Adipocyte (in vitro differentiated cells): ENCODE data around the gene TMEM200A.
A peak's percentile ranks its signal among the peaks of the same experiment; 100 is the strongest.

Experiments used
- DNase-seq: peaks from one replicate; pipeline ENCODE4 v3.0.0-alpha.2; 2015; ENCODE audit warnings: low read depth
- H3K27me3 ChIP-seq: replicated peaks from 2 replicates; pipeline ENCODE4 v1.7.0; 2013; ENCODE audit warnings: mild to moderate bottlenecking, low read length, moderate library complexity; ENCODE audit not compliant: control insufficient read depth, insufficient read depth
- H3K36me3 ChIP-seq: 2 replicates; pipeline ENCODE4 v1.7.0; 2013; ENCODE audit warnings: low read length, mild to moderate bottlenecking, moderate library complexity; ENCODE audit not compliant: control insufficient read depth, insufficient read depth, severe bottlenecking
- H3K4me1 ChIP-seq: 2 replicates; pipeline ENCODE4 v1.7.0; 2013; ENCODE audit warnings: mild to moderate bottlenecking, low read length, moderate library complexity; ENCODE audit not compliant: control insufficient read depth, insufficient read depth
- H3K4me3 ChIP-seq: 2 replicates; pipeline ENCODE4 v1.7.0; 2013; ENCODE audit warnings: mild to moderate bottlenecking, low read length, moderate library complexity
- H3K9ac ChIP-seq: 2 replicates; pipeline ENCODE4 v1.7.0; 2013; ENCODE audit warnings: mild to moderate bottlenecking, low read length, moderate library complexity
- H3K9me3 ChIP-seq: 2 replicates; pipeline ENCODE4 v1.7.0; 2013; ENCODE audit warnings: mild to moderate bottlenecking, low read length, moderate library complexity; ENCODE audit not compliant: control insufficient read depth

Gene TMEM200A

DNA sequence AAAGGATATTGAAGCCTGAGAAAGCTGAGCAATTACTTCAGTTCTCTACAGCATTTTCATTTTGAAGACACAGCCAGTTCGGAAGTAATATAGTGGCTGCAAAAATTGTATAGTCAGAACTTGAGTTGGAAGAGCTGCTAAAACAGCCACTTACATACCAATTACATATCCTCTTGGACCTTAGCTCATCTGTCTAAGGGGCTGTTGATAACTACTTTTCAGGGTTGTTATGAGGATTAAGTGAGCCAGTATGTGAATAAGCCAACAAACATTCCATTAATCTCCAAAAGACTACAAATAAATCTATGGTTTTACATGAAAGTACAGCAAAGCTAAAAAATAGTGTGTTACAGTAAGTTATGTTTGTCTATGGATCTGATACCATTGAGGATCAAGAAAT is 59.7 kb downstream of the TMEM200A start:
- Histone ChIP-seq H3K4me1 (peaks cover 4% of the 10 kb centered on the region), H3K4me3 (no peak overlapping the region), H3K9ac (no peak overlapping the region), H3K27me3 (no peaks in the 10 kb centered on the region), H3K9me3 (no peaks in the 10 kb centered on the region), H3K36me3 (no peaks in the 10 kb centered on the region)
- peak; percentile 9 for DNase-seq

DNA sequence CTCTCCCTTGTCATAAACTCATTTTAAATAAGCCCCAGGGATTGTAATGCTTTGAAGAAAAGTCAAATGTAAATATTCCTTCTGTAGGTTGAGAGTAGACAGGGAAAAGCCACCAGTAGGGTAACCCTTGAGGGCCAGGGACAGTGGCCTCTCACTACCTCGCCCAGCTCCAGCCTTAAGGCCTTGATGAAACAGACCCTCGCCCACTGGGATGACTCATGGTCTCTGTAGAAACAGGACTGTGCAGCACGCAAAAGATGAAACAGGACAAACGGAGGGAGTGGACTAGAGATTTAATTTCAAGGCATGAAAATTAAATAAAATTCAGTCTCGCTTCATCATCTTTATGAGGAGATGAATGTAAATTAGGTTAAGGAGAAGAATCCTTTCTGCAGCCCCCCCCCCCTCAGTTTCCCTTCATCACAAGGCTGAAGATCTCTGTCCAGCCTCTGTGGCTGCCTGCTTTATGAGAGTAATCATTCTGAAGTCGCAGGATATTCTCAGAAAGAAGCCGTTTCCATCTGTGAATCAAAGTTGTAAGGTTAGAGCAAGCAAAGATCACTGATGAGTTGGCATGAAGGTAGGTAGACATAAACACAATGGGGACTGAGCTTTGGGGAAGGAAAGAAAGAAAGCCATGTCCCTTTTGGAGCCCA is 60.4 kb downstream of the TMEM200A start:
- DNase-seq: peak; percentile 79
- no peaks in the 10 kb centered on the region for H3K27me3 ChIP-seq
- H3K36me3 ChIP-seq: no peaks in the 10 kb centered on the region
- peaks cover 4% of the 10 kb centered on the region for H3K4me1 ChIP-seq
- no peak overlapping the region for H3K9ac ChIP-seq
- no peak overlapping the region for H3K4me3 ChIP-seq
- H3K9me3 ChIP-seq: no peaks in the 10 kb centered on the region

DNA sequence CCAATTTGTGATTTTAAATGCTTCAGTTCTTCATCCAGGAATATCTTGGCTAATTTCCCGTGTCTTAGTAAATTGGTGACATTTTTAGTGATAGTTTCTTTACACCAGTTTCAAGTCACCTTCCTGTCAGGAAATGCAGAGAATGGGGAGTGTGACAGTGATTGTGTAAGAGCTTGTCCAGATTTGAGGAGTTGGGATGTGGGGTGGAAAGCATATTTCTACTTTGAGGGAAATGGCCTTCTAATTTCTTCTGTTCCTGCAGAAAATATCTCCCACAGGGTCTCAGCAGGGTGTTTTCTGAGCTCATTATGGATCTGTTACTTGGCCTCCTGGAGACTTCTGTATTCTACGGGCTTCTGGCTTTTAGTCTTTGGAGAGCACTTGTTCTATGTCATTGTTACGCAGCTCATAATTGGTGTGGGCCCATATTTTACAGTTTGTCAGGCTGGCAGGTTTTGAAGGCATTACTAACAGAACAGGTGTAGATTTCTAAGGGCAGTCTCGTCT is 65.6 kb downstream of the TMEM200A start:
- H3K4me3 ChIP-seq: no peak overlapping the region
- no peak overlapping the region for H3K9ac ChIP-seq
- DNase-seq: no peak
- peaks cover 4% of the 10 kb centered on the region for H3K4me1 ChIP-seq
- H3K27me3 ChIP-seq: no peaks in the 10 kb centered on the region
- no peaks in the 10 kb centered on the region for H3K36me3 ChIP-seq
- no peaks in the 10 kb centered on the region for H3K9me3 ChIP-seq

DNA sequence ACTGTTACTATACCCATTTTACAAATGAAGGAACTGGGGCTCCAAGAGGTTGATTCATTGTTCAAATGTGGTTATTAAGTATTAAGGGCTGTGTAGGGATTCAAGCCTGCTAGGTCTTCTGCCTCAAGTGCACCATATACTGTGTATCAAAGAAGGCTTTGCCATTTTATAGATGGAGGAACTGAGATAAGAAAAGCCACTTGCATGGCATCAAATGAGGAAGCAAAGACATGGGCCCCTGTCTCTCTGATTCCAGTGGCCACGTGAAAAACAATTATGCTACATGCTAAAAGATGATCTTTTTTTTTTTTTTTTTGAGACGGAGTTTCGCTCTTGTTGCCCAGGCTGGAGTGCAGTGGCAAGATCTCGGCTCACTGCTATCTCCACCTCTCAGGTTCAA is 67.0 kb downstream of the TMEM200A start:
- no peaks in the 10 kb centered on the region for H3K27me3 ChIP-seq

DNA sequence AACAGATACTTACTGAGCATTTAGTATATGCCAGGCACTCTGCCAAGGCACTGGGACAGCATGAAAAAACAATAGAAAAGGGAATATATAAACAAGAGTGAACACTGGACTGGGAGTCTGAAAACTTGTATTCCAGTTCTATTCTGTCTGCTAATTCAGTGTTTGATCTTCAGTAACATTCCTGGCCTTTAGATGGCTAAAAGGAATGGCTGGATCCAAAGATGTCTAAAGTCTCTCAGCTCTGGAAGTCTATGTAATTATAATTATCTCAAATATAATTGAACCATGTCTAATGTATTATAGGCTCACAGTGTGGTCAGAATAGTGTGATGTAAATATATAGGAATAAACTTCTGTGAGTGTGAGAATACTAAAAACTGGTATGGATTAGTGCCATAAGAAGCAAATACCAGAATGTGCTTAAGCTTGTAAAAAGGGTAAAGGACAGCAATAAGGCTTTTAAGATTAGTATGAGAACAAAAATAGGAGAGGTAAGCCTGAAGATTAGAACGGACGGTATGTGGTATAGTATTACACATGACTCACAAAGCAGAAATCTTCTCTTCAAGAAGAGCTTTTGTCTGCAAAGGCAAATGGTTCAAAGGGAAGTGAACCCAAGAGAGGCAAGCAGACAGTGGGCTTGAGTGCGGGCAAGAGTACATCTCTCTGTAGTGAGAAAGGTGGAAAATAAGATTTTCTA is 68.5 kb downstream of the TMEM200A start:
- no peak overlapping the region for H3K9ac ChIP-seq
- H3K9me3 ChIP-seq: no peaks in the 10 kb centered on the region
- peak; percentile 63 for DNase-seq
- H3K27me3 ChIP-seq: no peaks in the 10 kb centered on the region
- no peaks in the 10 kb centered on the region for H3K4me1 ChIP-seq
- no peak overlapping the region for H3K4me3 ChIP-seq
- no peaks in the 10 kb centered on the region for H3K36me3 ChIP-seq

More for the DNA sequence above, 67.0 kb downstream of the TMEM200A start:
- H3K36me3 ChIP-seq: no peaks in the 10 kb centered on the region
- H3K4me3 ChIP-seq: no peak overlapping the region
- peaks cover 2% of the 10 kb centered on the region for H3K4me1 ChIP-seq
- H3K9ac ChIP-seq: no peak overlapping the region
- DNase-seq: no peak
- no peaks in the 10 kb centered on the region for H3K9me3 ChIP-seq

DNA sequence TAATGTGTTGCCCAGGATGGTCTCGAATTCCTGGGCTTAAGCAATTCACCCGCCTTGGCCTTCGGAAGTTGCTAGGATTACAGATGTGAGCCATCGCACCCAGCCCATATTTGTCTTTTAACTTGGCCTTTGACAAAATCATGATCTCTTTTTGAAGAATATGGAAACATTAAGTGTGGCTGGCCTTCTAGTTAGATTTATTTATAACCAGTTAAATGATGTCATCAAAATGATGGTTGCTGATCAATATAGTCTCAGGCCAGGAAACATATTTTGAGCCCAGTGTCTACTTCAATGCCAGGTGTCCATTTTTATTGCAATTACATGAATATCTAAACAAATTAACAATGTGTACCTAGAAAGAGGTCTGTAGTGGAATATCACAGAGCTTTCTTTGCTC is 69.4 kb downstream of the TMEM200A start:
- Histone ChIP-seq H3K9ac (no peak overlapping the region), H3K4me3 (no peak overlapping the region), H3K36me3 (no peaks in the 10 kb centered on the region), H3K9me3 (no peaks in the 10 kb centered on the region), H3K4me1 (no peaks in the 10 kb centered on the region), H3K27me3 (no peaks in the 10 kb centered on the region)
- no peak for DNase-seq

DNA sequence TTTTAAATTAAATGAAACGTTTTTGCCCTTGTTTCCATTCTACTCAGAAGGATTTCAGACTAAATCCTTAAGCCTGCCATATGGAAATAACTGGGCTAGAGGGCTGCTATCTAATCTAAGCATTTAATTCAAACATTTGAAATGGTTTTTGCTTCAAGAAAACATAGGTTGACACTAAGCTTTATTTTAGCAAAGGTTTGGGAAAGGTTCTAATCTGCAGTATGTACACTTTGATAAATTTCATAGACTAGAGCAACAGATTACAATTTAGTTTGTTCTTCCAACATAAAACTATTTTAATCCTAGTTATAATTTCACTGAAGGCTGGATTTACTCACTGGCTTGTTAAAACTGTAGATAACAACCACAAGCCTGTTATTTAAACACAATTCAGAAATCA is 72.1 kb downstream of the TMEM200A start:
- Histone ChIP-seq H3K9me3 (no peaks in the 10 kb centered on the region), H3K4me3 (no peak overlapping the region), H3K9ac (no peak overlapping the region), H3K27me3 (no peaks in the 10 kb centered on the region), H3K36me3 (peaks cover 14% of the 10 kb centered on the region), H3K4me1 (no peaks in the 10 kb centered on the region)
- DNase-seq: no peak

DNA sequence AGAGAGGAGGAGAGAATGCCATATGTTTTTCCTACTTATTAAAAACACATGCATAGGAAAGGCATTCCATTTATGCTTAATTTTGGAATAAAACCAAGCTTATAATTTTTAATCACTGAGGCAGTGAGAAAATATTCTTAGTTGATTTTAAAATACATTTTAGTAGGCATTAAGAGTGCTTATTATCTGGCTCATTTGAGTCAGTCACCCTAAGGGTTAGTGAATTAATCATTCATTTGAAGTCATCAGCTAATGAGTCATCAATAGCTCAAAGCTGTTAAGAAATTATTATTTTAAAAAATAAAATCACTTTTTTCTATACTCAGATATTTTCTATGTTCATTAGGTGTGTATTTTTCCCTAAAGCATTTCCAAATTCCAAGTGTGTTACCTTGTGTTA is 81.6 kb downstream of the TMEM200A start:
- Histone ChIP-seq H3K9ac (no peak overlapping the region), H3K27me3 (no peaks in the 10 kb centered on the region), H3K4me1 (peaks cover 9% of the 10 kb centered on the region), H3K4me3 (no peak overlapping the region), H3K9me3 (peaks cover 6% of the 10 kb centered on the region), H3K36me3 (no peaks in the 10 kb centered on the region)
- DNase-seq: peak; percentile 9

DNA sequence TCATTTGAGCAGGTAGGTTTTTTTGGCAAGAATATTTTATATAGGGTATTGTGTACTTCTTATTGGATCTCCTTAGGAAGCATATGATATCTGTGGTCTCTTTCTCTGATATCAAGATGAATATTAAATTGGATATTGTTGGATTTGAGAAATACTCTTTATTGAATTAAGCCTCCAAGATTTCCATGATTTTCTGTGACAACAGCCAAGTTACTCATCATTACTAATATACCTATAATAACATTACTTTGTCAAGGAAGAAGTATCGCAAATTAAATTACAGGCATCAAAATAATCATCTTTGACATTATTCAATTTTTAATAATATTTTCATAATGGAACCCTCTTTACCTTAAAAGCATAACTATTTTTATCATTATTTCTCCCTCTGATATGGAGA is 86.5 kb downstream of the TMEM200A start:
- DNase-seq: no peak
- H3K4me3 ChIP-seq: no peak overlapping the region
- H3K9me3 ChIP-seq: peaks cover 6% of the 10 kb centered on the region

DNA sequence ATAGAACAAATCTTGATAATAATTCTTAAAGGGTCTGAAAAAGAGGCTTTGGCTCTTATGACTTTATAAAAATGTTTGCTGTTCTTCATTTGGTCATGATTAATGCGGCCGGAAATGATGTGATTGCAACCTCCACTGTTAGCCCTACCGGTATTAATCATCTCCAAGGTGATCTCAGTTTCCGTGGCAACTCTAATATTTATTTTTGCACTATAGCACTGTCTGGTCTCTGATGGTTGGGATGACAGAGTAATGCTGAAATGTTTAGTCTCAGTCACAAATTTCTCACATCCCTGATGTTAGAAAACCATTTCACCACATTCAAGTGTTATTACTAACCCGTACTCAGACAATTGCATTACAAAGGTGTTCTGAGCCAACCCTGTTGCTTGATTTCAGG is 87.4 kb downstream of the TMEM200A start:
- DNase-seq: no peak
- Histone ChIP-seq H3K9me3 (peaks cover 6% of the 10 kb centered on the region), H3K4me1 (no peaks in the 10 kb centered on the region), H3K4me3 (no peak overlapping the region), H3K27me3 (no peaks in the 10 kb centered on the region), H3K36me3 (no peaks in the 10 kb centered on the region), H3K9ac (no peak overlapping the region)

More for the DNA sequence above, 86.5 kb downstream of the TMEM200A start:
- H3K4me1 ChIP-seq: peaks cover under 1% of the 10 kb centered on the region
- H3K9ac ChIP-seq: no peak overlapping the region
- H3K27me3 ChIP-seq: no peaks in the 10 kb centered on the region
- H3K36me3 ChIP-seq: no peaks in the 10 kb centered on the region

DNA sequence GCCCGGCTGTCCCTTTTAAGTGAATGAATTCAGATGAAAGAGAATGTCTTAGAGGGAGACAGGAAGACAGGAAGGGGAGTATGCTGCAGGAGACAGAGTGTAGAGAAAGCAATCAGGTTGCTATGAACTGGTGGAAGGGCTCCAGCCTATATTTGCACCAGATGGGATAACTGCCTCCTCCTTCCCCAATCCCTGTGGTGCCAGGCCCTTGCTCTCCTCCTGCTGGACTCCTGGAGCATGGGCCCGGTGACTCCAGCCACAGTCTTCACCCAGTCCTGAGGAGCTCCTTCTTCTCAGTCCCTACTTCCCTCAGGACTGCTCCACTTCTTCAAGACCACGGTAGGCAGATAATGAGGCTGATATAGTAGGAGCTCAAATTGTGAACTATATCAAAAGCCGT is 91.8 kb downstream of the TMEM200A start:
- Histone ChIP-seq H3K36me3 (no peaks in the 10 kb centered on the region), H3K9ac (no peak overlapping the region), H3K4me1 (peaks cover 9% of the 10 kb centered on the region), H3K4me3 (no peak overlapping the region), H3K9me3 (no peaks in the 10 kb centered on the region), H3K27me3 (no peaks in the 10 kb centered on the region)
- peak; percentile 15 for DNase-seq
